Dedifferentiated amniotic fluid mesenchymal stem cell (primary cell): ENCODE results near the gene PALLD.

ENCODE experiments used
- DNase-seq: peaks from one replicate; pipeline ENCODE4 v3.0.0-alpha.2; 2016; ENCODE audit errors: extremely low spot score

The PALLD gene

GRCh38 chr4:168647646-168648375, 151.0 kb downstream of the PALLD start:
- DNase-seq, result no peak

- no peak for DNase-seq
These were observed 151.6 kb downstream of the PALLD start for GRCh38 chr4:168648494-168648893.

GRCh38 chr4:168648929-168649328, 152.1 kb downstream of the PALLD start:
- peak; percentile 58 for DNase-seq

- no peak for DNase-seq
These were observed 154.5 kb downstream of the PALLD start for GRCh38 chr4:168651374-168651773.

- DNase-seq, result no peak
These were observed 155.0 kb downstream of the PALLD start for GRCh38 chr4:168651864-168652263.

- DNase-seq, result no peak
These were observed 155.9 kb downstream of the PALLD start for GRCh38 chr4:168652755-168653154.

- DNase-seq, result no peak
These were observed 157.4 kb downstream of the PALLD start for GRCh38 chr4:168654104-168654847.

GRCh38 chr4:168654848-168655174, 158.0 kb downstream of the PALLD start:
- DNase-seq, result no peak

GRCh38 chr4:168655182-168655581, 158.3 kb downstream of the PALLD start:
- no peak for DNase-seq

GRCh38 chr4:168656055-168656660, 159.3 kb downstream of the PALLD start:
- DNase-seq, result peak; percentile 90

- DNase-seq, result no peak
These were observed 160.2 kb downstream of the PALLD start for GRCh38 chr4:168656946-168657473.

- DNase-seq, result no peak
These were observed 161.9 kb downstream of the PALLD start for GRCh38 chr4:168658751-168659150.

GRCh38 chr4:168659741-168660465, 163.1 kb downstream of the PALLD start:
- DNase-seq, result no peak

- no peak for DNase-seq
These were observed 165.6 kb downstream of the PALLD start for GRCh38 chr4:168662297-168662984.

GRCh38 chr4:168664242-168664891, 167.5 kb downstream of the PALLD start:
- DNase-seq, result no peak

- DNase-seq, result peak; percentile 42
These were observed 169.7 kb downstream of the PALLD start for GRCh38 chr4:168666531-168666930.

- no peak for DNase-seq
These were observed 170.5 kb downstream of the PALLD start for GRCh38 chr4:168667376-168667775.

- DNase-seq, result no peak
These were observed 171.1 kb downstream of the PALLD start for GRCh38 chr4:168667921-168668320.

GRCh38 chr4:168673476-168673875, 176.6 kb downstream of the PALLD start:
- DNase-seq, result no peak

- no peak for DNase-seq
These were observed 177.4 kb downstream of the PALLD start for GRCh38 chr4:168674077-168674747.
